RWPE1 (cell line): ENCODE results near the gene TBC1D10A.
A peak's percentile ranks its signal among the peaks of the same experiment; 100 is the strongest.

Experiments
- CTCF ChIA-PET: fragments of 350-600 bp; sonication (Branson Sonifier 250); formaldehyde crosslinking; extraction: SDS; loops from one replicate; lab custom pipeline; 2021; lab: Yijun Ruan, JAX
- POLR2A ChIA-PET: fragments of 400-600 bp; formaldehyde crosslinking; extraction: SDS; loops from one replicate; lab custom pipeline; 2020; ENCODE audit warnings: antibody characterized with exemption; ENCODE audit not compliant: low non-redundant PET; lab: Yijun Ruan, JAX
- DNase-seq: peaks from one replicate; pipeline ENCODE4 v3.0.0; 2012; ENCODE audit warnings: low spot score
- H3K27ac ChIP-seq: fragments of 450-650 bp; 2 replicates; pipeline ENCODE4 v1.5.1; 2017
- TF ChIP-seq, protein P1 (sequence below): fragments of 450-650 bp; conservative IDR thresholded peaks from 2 replicates; pipeline ENCODE4 v1.5.1; 2017; ENCODE audit warnings: low read depth, mild to moderate bottlenecking

Gene TBC1D10A

DNA sequence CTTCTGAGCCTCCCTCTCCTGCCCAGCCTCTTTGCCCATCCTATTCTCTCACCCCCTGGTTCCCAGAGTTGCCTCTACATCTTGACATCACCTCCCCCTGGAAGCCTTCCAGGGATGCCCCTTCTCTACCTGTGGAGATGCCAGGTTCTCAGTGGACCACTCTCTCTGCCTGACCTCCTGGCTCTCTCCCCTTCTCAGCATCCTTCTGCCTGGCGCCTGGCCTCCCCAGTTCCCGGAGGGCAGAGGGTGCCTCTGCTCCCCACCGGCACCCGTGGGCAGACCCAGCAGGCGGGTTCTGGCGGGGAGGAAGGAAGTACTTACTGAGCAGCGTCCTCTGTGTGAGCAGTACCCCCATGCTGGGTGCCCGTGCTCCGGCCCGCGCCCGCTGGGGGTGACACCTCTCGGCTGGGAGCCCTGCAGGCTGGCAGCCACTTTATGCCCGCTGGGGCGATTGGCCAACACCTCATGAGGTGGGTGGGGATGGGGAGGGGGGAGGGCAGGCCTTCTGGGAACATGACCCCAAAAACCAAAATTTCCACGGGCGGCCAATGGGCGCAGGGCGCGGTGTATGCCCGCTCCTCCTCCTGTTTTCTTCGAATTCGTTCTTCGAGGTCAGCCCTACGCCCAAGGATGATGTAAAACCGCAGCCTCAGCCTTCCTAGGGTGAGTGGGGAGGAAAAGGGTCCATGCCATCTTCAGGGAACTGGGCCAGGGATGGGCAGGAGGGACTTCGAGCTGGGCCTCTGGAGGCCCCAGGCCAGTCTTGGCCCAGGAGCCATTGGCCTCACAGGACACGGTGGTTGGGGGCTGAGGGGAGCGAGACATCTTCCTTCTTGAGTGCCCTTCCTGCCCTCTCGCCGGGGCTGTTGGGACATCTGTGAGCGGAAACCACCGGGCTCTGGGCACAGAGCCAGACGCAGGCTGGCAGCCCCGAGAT lies 60.0 kb downstream of the TBC1D10A start, which contains the start of gene OSM:
Gene OSM, minus strand, starts transcription at position 407 of the 937 bp plus-strand sequence. Its CDS starts 52 bp downstream, at position 355.
- no peak for DNase-seq
- TF ChIP-seq, protein P1, sequence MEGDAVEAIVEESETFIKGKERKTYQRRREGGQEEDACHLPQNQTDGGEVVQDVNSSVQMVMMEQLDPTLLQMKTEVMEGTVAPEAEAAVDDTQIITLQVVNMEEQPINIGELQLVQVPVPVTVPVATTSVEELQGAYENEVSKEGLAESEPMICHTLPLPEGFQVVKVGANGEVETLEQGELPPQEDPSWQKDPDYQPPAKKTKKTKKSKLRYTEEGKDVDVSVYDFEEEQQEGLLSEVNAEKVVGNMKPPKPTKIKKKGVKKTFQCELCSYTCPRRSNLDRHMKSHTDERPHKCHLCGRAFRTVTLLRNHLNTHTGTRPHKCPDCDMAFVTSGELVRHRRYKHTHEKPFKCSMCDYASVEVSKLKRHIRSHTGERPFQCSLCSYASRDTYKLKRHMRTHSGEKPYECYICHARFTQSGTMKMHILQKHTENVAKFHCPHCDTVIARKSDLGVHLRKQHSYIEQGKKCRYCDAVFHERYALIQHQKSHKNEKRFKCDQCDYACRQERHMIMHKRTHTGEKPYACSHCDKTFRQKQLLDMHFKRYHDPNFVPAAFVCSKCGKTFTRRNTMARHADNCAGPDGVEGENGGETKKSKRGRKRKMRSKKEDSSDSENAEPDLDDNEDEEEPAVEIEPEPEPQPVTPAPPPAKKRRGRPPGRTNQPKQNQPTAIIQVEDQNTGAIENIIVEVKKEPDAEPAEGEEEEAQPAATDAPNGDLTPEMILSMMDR, result no peak
- ChIA-PET POLR2A (no interaction called here), CTCF (interaction anchor here (1.8 kb wide), 1 partner anchor 11 kb away, joined by 5 read pairs; no protein-coding TSS in a partner anchor)
- no peak within 1 kb of the TSS; the same call in 1 of the 2 replicates for H3K27ac ChIP-seq

DNA sequence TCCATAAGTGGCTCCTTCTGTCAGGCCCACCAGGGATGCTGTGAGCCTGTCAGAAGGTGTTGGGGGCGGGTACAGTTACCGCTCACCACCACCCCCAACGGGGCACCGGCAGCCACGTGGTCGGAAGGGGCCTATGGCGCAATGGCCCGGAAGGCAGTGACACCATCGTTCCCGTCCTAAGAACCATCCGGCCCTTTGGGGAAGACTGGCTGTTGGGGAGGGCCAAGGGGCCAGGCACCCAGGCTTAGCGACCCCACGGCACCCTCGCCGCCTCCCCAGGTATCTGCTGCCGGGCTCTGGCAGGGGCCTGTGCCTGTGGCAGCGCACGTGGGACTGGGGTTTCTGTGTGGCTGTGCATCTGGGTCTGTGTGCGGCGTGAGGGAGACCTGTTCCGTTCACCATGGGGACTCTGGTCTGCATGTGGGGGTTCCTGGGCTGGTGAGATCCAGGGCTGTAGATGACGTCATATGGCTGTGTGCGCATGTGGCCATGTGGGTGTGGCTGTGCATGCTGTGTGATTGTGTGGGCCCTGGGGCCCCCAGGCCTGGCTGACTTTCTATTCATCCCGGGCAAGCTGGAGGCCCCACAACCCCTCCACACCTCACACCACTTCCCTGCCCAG lies 60.8 kb downstream of the TBC1D10A start:
- H3K27ac ChIP-seq, result no peak overlapping the region; the same call in 1 of the 2 replicates
- ChIA-PET POLR2A (no interaction called here), CTCF (interaction anchor here (1.8 kb wide), 1 partner anchor 10 kb away, joined by 5 read pairs; no protein-coding TSS in a partner anchor)
- no peak for DNase-seq
- TF ChIP-seq, protein P1, result no peak

DNA sequence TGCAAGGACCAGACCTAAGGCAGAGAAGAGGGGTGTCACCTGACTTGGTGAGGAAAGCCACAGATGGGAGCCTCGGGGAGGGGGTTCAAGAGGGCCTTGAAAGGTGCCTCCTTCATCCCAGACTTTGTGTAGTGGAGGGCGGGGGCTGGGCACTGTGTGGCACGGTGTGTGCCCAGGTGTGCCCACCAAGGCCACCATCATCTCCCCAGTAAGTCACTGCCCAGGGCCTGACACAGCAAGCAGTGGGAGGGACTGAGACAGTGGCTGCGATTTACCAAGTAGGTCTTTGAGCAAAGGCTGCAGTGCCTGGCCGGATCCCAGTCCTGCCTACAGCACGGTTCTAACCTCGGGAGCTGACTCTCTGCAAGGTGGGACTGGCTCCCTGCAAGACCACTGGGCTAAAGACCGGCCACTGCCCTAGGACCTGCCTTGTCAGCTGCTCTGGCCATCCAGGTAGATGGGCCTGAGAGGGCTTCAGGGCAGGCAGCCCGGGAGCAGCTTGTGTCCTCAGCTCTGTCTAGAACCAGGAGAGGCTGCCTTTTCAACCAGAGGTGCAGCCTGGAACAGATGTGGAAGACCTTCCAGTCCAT lies 61.5 kb downstream of the TBC1D10A start:
- ChIA-PET CTCF (interaction anchor here (1.8 kb wide), 1 partner anchor 9 kb away, joined by 5 read pairs; no protein-coding TSS in a partner anchor), POLR2A (no interaction called here)
- no peak overlapping the region; the same call in 1 of the 2 replicates for H3K27ac ChIP-seq
- TF ChIP-seq, protein P1, result no peak
- DNase-seq, result no peak

DNA sequence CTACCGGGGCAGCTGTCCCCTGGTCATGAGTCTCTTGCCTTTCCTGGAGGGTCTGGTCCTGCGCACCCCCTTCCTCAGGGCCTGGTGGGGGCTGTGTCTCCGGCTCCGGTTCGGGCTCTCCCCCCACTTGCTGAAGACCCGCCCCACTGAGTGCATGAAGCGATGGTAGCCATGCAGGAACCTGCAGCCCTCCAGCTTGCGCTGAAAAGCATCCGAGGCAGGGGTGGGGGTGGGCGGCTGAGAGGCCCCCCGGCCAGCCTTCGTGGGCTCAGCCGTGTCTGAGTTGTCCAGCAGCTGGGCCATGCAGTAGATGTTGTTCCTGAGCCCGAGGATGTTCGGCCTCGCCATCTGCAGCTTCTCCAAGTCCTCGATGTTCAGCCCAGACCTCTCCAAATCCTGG lies 62.9 kb downstream of the TBC1D10A start:
- no peak overlapping the region for H3K27ac ChIP-seq
- DNase-seq, result no peak
- TF ChIP-seq, protein P1, result no peak
- ChIA-PET CTCF (interaction anchor here (0.7 to 1.6 kb wide), 5 partner anchors 12 to 106 kb away, joined by 3 to 6 read pairs (median 3); no protein-coding TSS in a partner anchor), POLR2A (no interaction called here)

DNA sequence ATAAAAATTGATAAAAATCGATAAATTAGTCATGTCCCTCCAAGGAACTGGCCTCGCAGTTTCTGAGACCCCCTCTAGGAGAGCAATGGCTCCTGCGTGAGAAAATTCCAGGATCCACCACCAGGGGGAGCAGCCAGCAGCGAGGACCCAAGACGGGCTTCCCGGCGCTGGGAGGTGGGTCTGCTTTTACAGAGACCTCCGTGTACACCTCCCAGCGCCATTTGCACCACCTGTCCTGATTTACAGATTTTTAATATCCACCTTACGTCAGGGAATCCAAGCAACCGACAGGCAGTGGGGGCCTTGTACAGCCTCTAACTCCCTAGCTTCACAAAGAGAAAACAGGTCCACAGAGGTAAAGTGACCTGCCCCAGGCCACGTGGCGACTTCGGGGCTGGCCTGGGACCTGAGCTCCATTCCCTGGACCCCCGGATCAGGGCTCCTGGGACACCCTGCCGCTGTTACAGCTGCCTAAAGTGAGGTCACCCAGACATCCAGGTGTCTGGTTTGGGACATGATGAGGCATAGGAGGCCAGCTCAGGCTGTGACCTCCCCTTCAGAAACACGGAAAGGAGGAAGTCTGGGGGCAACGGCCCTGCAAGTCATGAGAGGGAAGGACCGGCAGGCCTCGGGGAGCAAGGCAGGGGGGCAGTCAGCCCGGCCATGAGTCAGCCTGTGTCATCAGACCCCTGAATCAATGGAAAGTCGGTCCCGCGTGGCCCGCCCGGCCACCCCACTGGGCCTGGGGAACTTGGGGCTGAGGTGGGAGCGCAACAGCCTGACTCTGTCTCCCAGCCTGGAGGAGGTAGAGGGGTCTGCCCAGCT lies 63.6 kb downstream of the TBC1D10A start:
- no peak overlapping the region for H3K27ac ChIP-seq
- POLR2A ChIA-PET, result no interaction called here
- peak; percentile 50 for DNase-seq
- CTCF ChIA-PET, result interaction anchor here (0.6 to 1.6 kb wide), 12 partner anchors 13 to 561 kb away, joined by 3 to 6 read pairs (median 3); partner anchors contain the start of genes CASTOR1 and RNF215
- TF ChIP-seq, protein P1, result peak; percentile 96
